T-helper 1 cell treated with Interleukin-12 subunit alpha and Interleukin-12 subunit beta and Interleukin-4 antibody, amounts not matched to agents 30 ng/mL and 1 ng/mL, for 36 hours (primary cell): ENCODE results near the gene VIL1. TPM values are rescaled to one million over a fixed set of nuclear protein-coding genes. Genes with fewer than 3 reads are reported as not detected.

Source experiments
- intact Hi-C: fragments of 100-400 bp; cut with micrococcal nuclease; formaldehyde crosslinking; loops from one replicate; pipeline ENCODE4 v1.15.1; 2024
- total RNA-seq: library from RNA; stranded (reverse); gene quantifications from 2 replicates; pipeline ENCODE4 v1.2.3, GENCODE V29; 2022

Gene VIL1
- 0.27 TPM in 1 of 2 replicates, not detected in the other for total RNA-seq

DNA sequence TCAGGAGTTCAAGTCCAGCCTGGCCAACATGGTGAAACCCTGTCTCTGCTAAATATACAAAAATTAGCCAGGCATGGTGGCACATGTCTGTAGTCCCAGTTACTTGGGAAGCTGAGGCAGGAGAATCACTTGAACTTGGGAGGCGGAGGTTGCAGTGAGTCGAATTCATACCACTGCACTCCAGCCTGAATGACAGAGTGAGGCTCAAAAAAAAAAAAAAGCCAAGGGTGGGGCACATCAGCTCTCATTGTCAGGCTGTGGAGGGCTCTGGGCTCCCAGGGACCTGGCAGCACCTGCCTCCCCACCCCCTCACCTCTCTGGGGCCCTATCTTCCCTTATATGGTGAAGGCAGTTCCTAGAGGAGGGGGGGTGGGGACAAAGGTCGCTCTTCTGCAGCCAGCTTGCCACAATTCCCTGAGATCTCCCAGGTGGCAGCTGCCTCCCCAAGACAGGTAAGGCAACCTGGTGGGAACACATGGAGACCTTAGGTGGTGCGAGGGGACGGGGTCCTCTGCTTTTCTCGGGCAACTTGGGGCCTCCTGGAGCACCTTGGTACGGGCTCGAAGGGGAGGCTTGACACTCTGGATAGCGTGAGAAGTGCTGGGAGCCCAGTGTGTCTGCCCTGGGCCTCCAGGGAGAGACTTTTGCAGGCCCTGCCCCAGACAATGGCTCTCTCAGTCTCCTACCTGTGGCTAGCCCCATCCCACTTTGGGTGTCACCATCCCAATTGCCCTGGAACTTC is at the start of gene VIL1:
Gene VIL1 (plus strand): TSS at position 407 of the 742 bp plus-strand sequence. CDS start 4,656 bp downstream, outside the sequence.
- intact Hi-C loops = no loop called here

- intact Hi-C loops = no loop called here
These were observed 49.6 kb upstream of the VIL1 start for GRCh38 chr2:218369330-218369729.

DNA sequence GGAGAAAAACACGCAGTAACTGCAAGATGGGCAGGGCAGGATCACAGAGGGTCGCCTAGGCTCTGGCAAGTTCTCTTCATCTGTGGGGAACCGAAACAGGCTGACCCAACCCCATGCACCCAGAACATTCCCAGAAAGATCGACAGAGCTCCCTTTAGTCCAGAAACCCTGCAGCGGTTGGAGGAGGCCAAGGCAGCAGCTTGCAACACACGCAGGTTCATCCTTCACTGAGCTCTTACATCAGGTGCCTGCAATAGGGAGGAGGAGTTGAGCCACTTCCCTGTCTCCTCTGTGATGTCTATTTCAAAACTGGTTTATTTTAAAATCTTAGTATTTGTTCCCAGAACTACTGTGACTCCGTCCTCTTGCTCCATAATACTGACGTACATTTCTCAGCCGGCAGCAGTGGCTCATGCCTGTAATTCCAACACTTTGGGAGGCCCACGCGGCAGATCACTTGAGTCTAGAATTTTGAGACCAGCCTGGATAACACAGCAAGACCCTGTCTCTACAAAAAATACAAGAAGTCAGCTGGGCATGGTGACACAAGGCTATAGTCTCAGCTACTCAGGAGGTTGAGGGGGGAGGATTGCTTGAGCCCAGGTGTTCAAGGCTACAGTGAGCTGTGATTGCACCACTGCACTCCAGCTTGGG is 48.4 kb upstream of the VIL1 start:
- intact Hi-C loops = no loop called here

DNA sequence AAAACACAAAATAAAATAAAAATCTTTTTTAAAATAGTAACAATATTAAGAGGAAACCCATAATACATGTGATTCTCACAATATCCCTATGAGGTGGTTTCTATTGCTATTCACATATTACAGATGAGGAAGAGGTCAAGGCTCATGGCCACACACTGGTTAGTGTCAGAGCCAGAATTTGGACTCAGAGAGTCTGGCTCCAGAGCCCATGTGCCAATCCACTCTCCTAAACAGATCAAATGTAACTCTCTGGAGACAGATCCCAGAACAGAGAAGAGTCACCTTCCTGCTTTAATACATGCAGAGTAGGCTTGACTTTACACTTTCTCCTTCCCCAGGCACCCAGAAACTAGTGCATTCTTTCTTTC is 47.0 kb upstream of the VIL1 start:
- intact Hi-C loops = no loop called here

- intact Hi-C loops = no loop called here
These were observed 44.1 kb upstream of the VIL1 start for GRCh38 chr2:218374795-218375194.

DNA sequence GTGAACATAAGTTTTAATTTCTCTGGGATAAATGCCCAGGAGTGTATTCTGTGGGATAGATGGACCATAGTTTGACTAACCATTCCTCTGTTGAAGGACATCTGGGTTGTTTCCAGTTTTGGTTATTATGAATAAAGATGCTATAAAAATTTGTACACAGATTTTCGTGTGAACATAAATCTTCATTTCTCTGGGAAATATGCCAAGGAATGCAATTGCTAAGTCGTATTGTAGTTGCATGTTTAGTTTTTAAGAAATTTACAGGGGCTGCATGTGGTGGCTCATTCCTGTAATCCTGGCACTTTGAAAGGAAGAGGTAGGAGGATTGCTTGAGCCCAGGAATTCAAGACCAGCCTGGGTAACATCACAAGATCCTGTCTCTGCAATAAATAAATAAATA is 43.7 kb upstream of the VIL1 start:
- intact Hi-C loops = no loop called here

GRCh38 chr2:218378053-218378452 is 40.9 kb upstream of the VIL1 start:
- intact Hi-C loops = no loop called here

GRCh38 chr2:218381916-218382366 is 37.0 kb upstream of the VIL1 start, which contains the start of gene SLC11A1:
Gene SLC11A1, plus strand, starts transcription at chr2:218382273. Its CDS starts 96 bp downstream, at chr2:218382369.
- intact Hi-C loops = no loop called here

- intact Hi-C loops = no loop called here
These were observed 36.1 kb upstream of the VIL1 start for GRCh38 chr2:218382785-218383184.

GRCh38 chr2:218383892-218384519 is 34.9 kb upstream of the VIL1 start:
- intact Hi-C loops = no loop called here

- intact Hi-C loops = no loop called here
These were observed 33.9 kb upstream of the VIL1 start for GRCh38 chr2:218384975-218385374.

GRCh38 chr2:218386505-218387368 is 32.2 kb upstream of the VIL1 start:
- intact Hi-C loops = no loop called here

DNA sequence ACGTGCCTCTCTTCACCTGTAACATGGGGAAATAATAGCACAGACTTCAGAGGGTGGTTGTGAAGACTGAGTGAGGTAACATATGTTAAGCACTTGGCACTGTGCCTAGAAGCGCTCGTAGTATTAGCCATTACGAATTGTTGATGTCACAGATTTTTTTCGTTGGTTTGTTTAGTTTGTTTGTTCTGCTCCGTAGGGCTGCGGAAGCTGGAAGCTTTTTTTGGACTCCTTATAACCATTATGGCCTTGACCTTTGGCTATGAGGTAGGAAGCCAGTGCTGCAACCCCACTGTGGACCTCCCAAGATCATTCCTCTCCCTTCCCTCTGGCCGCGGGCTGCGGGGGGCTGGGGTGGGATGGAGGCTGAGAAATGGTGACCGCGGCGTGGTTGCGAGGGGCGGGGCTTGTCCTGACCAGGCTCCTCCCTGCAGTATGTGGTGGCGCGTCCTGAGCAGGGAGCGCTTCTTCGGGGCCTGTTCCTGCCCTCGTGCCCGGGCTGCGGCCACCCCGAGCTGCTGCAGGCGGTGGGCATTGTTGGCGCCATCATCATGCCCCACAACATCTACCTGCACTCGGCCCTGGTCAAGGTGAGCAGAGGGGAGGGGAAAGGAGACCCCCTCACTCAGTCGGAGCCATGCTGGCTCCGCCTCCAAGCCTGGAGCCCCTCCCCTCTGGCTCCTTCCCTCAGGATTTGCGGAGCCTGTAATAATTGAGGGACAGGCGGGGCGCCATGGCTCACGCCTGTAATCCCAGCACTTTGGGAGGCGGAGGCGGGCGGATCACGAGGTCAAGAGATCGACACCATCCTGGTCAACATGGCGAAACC is 31.3 kb upstream of the VIL1 start:
- intact Hi-C loops = no loop called here

DNA sequence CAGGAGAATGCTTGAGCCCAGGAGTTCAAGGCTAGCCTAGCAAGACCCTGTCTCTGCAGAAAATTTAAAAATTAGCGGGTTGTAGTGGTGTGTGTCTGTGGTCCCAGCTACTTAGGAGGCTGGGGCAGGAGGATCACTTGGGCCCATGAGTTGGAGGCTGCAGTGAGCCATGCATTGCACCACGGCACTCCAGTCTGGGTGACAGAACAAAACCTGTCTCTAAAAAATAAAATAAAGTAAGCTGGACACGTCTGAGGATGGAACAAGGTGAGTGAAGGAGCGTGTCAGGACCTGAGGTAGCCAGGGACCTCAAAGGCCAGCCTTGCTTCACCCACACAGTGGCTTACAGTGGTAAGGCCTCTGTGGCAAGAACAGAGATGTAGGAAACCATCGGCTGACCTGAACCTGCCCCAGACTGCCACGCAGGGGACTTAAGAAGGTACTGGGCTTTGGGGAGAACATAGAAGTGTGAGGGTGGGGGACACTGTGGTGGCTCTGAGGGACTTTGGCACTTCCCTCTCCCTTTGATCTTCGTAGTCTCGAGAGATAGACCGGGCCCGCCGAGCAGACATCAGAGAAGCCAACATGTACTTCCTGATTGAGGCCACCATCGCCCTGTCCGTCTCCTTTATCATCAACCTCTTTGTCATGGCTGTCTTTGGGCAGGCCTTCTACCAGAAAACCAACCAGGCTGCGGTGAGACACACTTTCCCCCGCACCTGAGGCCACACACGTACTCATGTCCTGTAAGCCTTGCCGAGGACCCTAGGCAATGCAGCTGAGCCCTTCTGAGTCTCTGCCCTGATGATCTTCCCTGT is 29.4 kb upstream of the VIL1 start:
- intact Hi-C loops = no loop called here

- intact Hi-C loops = no loop called here
These were observed 27.7 kb upstream of the VIL1 start for GRCh38 chr2:218391202-218391601.

DNA sequence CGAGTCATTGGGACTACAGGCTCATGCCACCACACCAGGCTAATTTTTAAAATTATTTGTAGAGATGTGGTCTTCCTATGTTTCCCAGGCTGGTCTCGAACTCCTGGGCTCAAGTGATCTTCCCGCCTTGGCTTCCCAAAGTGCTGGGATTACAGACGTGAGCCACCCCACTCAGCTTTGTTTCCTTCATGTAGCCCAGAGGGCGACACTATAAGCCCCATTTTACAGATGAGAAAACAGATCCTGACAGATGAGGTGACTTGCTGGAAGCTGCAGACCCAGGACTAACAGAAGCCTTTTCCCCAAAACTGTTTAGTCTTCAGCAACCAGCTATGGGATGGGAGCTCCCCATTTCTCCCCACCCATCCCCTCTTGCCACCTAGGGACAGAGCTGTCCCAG is 26.5 kb upstream of the VIL1 start:
- intact Hi-C loops = no loop called here

DNA sequence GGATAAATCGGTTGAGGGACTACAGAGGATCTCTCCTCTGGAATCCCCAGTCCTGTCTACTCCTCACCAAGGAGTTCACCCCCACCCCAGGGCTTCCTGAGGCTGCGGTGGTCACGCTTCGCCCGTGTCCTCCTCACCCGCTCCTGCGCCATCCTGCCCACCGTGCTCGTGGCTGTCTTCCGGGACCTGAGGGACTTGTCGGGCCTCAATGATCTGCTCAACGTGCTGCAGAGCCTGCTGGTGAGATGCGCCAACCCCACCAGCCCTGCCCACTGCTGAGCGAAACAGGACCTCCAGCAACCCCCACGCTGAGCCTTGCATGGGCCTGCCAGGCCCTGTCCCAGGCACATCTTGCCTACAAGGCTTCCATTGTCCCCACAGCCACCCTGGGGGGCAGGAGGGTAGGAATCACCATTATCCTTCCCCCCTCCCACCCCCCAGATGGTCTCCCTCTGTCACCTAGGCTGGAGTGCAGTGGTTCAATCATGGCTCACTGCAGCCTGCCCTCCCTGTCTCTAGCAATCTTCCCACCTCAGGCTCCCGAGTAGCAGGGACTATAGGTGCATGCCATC is 25.9 kb upstream of the VIL1 start:
- intact Hi-C loops = no loop called here

GRCh38 chr2:218393750-218394290 is 25.1 kb upstream of the VIL1 start:
- intact Hi-C loops = no loop called here
